DMS114 treated with DMSO at 0.1 percent for 48 hours (cell line): ENCODE measurements around the gene KSR1.
"Not testable (repeated sequence)": the region's sequence is repeated elsewhere in the genome, so short reads cannot be mapped to it uniquely, and the experiment has no call there.

Experiments
- DNase-seq: peaks from one replicate; lab custom pipeline; 2025; ENCODE audit not compliant: unreplicated experiment; lab: John Stamatoyannopoulos, UW

Gene KSR1

DNA sequence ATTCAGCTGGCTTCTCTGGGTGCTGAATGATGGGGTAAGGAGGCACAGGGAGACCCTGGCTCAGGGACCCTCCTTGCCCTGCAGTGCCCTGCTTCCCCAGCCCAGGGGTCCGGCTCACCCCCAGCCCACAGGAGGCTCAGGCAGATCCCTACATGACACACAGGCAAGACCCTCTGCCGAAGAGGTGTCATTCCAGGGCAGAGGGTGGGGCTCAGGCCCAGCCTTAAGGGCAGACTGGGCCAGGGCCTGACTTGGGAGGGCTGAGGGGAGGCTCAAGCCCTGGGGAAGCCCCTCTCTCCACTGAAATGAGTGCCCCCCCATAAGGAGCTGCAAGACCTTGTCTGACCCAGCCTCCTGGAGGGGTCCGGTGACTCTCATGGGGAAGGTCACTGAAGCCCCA, 30.3 kb upstream of the KSR1 start:
- DNase-seq = no peak

DNA sequence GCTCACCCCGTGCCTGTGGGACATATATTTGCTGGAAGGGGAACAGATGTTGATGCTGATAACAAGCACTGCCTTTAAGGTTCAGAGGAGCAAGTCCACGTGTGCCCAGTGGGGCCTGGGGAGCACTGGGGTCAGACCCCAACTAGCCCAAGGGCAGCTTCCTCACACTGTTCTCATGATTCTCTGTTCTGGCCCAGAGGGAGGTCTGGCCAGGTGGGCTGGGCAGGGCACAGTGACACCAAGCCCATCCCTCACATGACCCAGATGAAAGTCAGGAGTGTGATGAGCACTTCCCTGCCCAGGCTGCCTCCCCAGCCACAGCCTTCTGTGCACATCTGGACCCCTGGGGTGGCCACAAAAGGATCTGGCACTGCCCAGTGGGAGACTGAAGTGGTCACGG, 29.8 kb upstream of the KSR1 start:
- not testable (repeated sequence) for DNase-seq

DNA sequence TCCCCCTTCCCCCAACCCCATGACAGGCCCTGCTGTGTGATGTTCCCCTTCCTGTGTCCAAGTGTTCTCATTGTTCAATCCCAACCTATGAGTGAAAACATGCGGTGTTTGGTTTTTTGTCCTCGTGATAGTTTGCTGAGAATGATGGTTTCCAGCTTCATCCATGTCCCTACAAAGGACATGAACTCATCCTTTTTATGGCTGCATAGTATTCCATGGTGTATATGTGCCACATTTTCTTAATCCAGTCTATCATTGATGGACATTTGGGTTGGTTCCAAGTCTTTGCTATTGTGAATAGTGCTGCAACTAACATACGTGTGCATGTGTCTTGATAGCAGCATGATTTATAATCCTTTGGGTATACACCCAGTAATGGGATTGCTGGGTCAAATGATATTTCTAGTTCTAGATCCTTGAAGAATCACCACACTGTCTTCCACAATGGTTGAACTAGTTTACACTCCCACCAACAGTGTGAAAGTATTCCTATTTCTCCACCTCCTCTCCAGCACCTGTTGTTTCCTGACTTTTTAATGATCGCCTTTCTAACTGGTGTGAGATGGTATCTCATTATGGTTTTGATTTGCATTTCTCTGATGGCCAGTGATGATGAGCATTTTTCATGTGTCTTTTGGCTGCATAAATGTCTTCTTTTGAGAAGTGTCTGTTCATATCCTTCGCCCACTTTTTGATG, 28.9 kb upstream of the KSR1 start:
- not testable (repeated sequence) for DNase-seq

DNA sequence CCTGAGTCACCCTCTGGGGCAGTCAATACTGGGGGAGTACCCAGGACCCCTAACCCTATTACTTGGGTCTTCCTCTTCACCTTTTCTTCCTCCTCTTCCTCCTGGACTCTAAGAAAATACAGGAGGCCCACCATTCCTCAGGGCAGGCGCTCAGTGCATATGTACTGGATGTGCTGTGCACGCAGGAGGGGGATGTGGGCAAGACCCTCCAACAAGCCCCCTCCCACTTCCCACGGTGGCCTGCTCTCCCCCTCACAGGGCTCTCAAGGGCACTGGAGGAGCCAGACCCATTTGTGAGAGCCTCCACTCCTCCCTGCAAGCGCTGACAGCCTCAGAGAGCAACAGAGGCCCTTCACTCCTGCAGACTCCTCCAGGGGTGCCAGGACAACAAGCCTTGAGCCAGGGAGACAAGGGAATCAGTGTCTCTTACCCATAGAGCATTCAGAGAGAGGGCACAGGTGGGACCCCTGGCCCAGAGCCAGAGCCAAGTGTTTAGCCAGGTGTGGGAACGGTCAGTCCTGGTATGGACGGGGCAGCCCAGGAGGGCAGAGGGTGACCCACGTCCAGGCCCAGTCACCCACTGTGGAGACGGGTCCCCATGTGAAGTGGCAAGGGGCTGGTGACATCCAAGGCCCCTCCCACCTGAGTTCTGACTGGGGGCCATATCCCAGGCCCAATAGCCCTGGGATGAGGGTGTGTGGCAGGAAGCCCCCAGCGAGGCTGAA, 27.3 kb upstream of the KSR1 start:
- DNase-seq = no peak

DNA sequence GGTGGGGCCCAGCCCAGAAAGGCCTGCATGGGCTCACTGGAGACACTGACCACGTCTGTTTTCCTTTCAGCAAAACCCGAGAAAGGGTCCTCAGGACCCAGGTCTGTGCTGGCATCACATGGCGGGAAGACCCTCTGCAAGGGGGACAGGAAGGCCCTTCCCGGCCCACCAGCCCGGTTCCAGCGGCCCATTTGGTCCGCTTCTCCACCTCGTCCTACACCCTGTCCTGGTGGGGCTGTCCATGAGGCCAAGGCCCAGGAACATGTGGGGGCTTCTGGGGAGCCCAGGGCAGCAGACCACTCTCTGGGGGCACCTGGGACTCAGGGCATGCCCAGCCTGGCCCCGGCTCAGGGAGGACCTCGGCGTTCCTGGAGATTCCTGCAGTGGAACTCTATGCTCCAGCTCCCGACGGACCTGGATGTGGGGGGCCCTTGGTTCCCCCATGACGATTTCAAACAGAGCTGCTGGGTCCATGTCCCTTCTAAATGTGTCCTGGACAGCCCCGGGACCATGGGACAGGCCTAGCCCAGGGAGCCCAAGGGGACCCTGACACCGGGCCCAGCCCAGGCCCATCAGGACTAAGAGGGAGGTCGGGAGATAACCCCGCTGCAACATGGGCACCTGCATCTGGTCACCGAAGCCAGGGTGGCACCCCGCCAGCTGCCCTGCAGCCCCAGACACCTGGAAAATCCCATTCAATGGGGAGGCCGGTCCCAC, 26.4 kb upstream of the KSR1 start:
- DNase-seq = no peak

DNA sequence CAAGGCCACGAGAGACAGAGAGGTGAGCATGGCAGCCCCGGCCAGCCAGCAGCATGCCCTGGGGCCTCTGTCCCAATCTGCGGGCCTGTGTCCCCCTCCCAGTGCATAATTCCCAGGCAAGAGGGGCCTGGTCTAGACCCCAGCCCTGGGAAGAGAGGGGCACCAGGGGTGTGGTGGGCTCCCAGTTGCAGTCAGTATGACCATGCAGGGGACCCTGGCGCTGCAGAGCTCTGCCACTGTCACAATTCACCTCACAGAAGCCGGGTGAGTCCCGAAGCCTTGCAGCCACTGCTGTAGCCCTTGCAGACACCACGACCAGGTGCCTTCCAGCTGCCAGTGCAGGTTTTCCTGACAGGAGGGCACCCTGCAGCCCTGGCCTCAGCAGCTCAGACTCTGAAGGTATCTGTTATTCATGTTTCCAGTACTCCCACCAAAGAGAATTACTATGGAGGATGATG, 25.8 kb upstream of the KSR1 start:
- no peak for DNase-seq

DNA sequence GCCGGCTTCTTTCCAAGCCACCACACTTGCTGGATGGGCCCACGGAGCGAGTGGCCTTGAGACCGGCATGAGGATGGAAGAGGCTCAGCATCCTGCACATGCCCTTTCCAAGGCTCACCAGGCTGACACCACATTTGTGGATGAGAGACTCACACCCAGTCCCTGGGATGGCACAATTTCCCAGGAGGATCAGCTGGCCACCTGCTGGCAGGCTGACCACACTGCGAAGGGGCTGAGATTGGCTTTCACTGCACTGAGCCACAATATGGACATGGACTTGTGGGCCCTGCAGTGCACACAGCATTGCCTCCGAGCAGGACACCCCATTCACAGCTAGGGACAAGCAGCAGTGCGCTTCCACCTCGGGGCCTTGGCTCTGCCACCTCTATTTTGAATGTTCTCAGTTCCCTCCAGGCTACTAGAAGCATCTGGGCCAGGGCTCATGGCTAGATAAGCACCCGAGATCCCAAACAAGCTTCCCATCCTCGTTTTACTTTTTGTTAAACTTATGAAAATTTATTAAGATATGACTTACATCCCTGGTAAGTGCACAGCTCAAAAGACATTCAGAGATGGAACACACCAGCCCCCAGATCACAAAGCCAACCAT, 25.3 kb upstream of the KSR1 start:
- peak; percentile 4 for DNase-seq

DNA sequence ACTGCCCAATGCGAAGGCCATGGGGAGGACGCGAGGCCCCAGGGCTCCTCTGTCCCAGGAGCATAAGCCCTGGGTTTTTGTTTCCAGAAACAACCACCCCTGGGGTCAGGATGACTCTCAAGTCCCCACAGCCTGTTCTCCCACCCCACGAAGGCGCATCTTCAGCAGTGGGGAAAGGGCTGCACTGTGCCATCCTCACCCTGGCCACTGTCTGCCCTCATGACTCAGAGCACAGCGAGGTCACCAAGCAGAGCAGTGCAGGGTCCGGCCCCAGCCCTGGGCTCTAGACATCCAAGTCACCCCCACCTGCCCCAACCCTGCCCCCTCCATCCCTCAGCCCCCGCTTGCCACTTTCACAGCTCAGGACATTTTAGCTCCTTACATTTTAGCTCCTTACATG, 22.7 kb upstream of the KSR1 start:
- no peak for DNase-seq

DNA sequence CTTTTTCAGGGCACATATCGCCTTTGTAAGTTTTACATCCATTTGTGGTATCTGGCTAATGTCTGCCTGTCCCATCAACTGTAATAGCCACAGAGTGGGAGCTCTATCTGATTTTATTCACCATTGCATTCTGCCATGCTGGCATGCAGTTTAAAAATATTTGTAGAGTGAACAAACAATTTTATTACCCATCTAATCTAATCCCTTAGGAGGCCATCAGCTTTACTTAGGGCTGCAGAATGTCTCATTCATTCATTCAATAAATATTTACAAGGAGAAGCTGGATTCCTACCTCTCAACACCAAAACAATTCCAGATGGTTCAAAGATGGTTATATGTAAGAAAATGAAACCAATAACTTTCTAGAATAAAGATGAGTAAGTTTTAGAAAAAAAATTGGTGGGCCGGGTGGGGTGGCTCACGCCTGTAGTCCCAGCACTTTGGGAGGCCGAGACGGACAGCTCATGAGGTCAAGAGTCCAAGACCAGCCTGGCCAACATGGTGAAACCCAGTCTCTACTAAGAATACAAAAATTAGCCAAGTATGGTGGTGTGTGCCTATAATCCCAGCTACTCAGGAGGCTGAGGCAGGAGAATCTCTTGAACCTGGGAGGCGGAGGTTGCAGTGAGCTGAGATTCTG, 20.7 kb upstream of the KSR1 start:
- DNase-seq = not testable (repeated sequence)

DNA sequence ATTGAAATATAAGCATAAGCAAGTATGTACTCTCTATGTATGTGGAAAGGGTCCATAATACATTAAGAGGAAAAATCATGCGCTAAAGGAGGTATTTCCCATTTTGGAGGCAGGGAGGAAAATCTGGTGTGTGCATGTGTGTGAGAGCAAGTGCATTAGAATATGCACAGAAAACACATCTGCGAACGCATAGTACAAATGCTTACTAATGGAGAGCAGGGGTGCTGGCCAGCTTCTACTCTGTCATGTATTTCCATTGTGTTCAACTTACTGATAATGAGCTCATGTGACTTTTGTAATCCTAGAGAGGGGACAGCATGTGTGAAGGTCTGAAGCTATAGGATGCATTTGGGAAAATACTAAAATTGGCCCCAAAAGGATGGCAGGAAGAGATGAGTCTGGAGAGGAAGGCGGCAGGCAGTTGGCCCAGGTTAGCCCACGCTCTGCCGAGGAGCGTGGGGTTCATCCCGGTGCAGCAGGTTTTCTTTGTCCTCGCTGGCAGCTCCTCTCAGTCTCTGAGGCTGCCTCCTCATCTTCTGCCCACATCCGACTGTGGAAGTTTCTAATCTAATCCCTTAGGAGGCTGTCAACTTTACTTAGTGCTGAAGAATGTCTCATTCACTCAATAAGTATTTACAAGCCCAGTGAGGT, 17.8 kb upstream of the KSR1 start:
- DNase-seq = no peak

DNA sequence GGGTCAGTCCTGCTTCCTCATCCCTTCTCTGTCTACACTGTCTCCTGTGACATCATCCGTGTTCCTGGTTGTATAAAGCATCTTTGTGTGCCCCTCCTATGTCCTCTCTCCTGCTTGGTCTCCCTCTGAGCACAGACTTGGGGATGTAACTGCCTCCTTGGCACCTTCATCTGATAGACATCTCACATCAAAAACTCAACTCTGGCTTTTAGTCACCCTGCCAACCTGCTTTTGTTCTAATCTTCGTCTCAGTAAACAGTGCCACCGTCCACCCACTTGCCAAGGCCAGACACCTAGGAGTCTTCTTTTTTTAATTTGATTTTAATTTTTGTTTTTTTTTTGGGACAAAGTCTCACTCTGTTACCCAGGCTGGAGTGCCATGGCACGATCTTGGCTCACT, 16.9 kb upstream of the KSR1 start:
- no peak for DNase-seq

DNA sequence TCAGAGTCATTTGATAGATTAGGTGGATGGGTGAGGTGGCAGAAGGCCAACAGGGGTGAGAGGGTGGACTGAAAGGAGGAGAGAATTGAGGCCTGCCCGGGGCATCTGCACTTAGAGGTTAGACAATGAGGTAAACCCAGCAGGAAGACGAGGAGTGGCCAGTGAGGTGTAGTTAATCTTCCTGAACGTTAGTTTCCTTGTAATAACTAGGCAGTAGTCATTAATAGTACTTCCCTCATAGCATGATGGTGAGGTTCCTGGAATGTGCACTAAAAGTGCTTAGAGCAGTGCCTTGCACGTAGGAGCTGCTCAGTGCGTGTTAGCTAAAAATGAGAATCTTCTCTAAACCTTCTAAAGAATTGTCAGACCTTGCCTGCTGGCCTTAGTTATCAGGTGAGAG, 13.5 kb upstream of the KSR1 start:
- DNase-seq = no peak

DNA sequence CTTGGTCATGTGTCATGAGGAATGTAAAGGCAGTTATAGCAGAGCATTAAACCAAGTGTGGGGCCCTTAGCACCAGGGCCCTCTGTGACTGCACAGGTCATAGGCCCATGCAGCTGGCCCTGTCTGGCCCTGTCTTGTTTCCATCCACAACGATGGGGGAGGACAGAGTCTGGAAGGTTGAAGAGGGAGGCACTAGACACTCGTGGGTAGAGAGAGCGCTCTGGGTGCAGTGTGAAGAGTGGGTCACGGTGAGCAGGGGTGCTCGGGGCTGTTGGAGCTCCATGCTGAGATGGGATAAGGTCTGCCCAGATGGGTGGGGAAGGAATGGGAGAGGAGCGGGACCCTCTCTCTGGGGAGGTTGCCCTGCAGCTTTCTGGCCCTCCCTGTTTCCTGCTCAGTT, 12.8 kb upstream of the KSR1 start:
- DNase-seq = no peak

DNA sequence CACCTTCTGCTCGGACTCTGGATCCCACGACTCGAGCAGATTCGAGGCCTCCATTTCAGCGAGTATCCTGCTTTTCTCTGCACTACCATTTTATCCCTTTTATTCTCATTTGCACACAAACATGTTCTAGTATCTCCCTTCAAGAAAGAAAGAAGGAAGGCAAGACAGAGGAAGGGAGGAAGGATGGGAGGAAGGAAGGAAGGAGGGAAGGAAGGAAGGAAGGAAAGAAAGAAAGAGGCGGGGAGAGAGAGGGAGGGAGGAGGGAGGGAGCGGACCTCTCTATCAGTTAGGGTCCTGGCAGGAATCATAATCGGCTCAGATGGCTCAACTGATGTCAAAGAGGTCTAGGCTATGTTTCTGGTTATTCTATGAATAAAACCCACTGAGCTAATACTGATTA, 10.3 kb upstream of the KSR1 start:
- no peak for DNase-seq

DNA sequence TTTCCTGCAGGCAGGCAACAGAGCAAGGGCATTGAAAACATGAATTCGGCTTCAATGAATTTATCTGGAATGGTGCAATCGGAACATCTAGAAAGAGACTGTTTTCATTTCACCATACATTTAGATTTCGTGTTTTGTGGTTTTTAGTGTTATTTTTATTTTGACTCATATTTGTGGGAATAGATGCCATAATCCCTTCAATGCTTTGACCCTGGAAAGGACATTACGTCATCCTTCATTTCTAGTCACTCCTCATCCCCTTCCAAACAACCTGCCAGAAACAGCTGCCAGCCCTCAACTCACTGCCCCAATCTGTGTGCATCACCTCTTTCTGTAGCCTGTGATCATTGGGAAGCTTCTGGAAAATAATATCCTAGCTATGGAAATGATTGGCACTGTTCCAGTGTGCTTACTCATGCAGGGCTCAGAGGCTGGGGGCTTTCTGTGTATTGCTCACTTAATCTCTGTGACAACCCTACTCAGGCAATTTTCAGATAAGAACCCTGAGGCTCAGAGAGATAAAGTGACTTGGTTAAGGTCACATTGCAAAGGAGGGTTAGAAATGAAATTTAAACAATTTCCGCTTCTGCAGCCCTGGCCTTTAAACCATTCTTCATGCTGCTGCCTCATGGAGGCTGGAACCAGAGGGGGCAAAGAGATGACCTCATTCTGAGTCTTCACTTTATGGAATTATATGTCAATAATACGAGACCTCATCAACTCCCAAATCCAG, 9.5 kb upstream of the KSR1 start:
- no peak for DNase-seq

DNA sequence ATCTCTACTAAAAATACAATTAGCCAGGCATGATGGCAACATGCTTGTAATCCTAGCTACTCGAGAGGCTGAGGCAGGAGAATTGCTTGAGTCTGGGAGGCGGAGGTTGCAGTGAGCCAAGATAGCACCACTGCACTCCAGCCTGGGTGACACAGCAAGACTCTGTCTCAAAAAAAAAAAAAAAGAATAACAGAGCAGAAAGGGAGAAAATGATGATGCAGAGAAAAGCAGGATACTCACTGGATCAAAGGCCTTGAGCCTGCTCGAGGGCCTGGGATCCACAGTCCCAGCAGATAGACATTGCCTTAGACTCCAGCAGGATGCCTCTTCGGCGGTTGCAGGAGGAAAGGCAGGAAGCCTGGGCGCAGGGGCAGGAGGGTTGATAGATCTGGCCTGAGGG, 7.7 kb upstream of the KSR1 start:
- not testable (repeated sequence) for DNase-seq

DNA sequence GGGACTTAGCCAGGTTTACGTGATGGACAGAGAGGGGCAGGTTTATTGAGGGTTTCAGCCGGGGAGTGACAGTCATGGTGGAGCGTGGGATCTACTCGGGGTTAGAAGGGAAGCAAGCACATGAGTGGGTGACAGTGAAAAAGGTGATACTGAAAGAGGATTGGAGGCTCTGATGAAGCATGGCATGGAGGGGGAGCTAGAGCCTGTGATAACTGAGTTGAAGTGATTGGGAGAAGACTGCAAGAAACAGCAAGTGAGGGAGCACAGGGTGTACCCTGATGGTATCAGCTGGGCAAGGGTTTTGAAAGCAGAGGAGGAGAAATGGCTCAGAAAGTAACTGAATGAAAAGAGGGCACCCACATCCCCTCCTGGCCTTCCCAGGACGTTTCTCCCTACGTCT, 6.7 kb upstream of the KSR1 start:
- no peak for DNase-seq

DNA sequence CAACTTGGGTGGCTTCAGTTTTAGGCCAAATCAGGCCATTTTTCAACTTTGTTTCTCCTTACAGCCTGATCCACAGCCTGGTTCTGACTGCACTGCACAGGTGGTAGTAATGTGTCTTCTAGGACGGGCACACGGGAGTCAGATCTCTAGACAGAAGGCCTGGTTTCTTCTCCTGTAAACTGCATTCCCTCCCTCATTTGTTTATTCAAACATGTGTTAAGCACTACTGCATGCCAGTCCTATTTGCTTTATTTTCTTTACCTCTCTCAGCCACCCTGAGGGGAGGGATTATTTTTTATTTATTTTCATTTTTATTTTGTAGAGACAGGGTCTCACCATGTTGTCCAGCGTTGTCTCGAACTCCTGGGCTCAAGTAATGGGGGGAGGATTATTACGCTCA, 6.3 kb upstream of the KSR1 start:
- DNase-seq = no peak

DNA sequence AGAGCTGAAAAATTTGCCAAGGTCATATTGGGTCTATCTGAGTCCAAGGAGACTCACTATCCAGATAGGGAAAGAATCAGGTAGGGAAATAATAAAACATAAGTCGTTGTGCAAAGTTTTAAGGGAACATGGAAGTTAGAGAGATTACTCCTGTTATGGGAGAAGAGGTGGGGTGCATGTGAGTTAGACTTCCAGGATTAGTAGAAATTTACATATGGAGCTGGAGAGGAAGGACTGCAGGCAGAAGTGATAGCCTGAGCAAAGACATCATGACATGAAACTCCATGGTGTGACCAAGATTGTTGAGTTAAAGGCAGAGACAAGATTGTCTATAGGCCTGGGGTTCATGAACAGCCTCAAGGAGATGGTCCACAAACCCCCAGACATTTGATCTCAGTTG, 5.8 kb upstream of the KSR1 start:
- no peak for DNase-seq

DNA sequence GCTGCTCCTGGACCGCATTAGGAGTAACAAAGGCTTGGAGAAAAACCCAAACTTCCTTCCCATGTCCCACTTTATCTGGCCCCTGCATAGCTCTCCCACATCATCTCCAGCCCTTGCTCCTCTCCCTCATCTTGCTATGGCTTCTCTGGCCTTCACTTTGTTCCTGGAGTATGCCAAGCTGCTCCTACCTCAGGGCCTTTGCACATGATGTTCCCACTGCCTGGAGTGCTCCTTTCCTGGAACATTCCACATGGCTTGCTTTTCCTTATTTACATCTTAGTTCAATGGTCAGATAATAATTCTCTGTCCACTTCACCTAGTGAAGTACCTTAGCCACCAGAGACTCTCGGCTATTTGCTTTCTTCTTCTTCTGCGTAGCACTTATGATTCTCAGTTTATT, 4.3 kb upstream of the KSR1 start:
- no peak for DNase-seq
